Measurements from ENCODE around the gene MUC20.

DNA sequence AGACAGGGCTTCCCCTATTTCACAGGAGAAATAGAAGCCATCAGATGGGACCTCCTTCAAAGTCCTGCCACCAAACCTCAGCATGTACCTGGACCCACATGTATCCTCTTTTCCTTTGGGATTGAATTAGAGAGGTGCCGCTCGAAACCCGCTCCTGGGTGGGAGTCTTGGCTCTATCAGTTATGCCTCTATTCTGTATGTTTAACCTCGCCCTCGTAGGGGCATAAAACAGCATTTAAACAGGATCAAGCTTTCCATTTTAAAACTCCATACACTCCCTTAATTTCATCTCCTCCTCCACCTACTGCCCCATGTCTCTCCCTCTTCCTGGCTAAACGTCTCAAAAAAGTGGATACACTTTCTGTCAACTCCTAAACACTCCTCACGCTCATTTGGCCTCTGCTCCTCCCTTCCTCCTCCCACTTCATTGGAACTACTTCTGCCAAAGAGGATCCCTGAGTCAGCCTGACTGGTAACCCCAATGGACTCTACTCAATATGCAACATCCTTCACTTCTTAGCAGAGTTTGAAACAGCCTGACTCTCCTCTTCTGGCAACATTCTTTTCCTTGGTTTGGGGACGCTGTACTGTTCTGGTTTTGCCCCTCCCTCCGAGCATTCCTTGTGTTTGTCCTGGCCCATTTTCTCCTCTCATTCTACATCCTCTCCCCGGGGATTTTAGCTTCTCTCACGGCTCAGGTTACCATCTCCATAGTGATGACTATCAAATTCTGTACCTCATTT lies 23.0 kb upstream of the MUC20 start:
- TF ChIP-seq YY1 (IDR thresholded peaks at IDR 0.05; ENCODE audit: insufficient read depth, insufficient read length) = no peak
- no peak for TF ChIP-seq ZNF274 (IDR thresholded peaks at IDR 0.05; ENCODE audit: low read depth, low read length)

Data from NT2/D1 (cell line).